Neural progenitor cell (in vitro differentiated cells): Measurements from ENCODE around the gene DAAM2. TPM values are rescaled to one million over a fixed set of nuclear protein-coding genes. Genes with fewer than 3 reads are reported as not detected.

Experiments
- DNase-seq: peaks from one replicate; pipeline ENCODE4 v3.0.0-alpha.2; 2016; ENCODE audit warnings: low spot score
- H2AFZ ChIP-seq: fragments of 200-600 bp; sonication (generic); replicated peaks from 2 replicates; pipeline ENCODE4 v1.6.1; 2016; ENCODE audit warnings: antibody characterized with exemption
- H3F3A ChIP-seq: fragments of 200-600 bp; sonication (generic); 2 replicates; pipeline ENCODE4 v1.6.1; 2016; ENCODE audit warnings: antibody characterized with exemption, low read depth
- H3K27ac ChIP-seq: fragments of 200-600 bp; sonication (generic); 2 replicates; pipeline ENCODE4 v1.5.1; 2016; ENCODE audit warnings: mild to moderate bottlenecking
- H3K27me3 ChIP-seq: fragments of 200-600 bp; sonication (generic); 2 replicates; pipeline ENCODE4 v1.6.1; 2016; ENCODE audit warnings: mild to moderate bottlenecking, moderate library complexity
- H3K36me3 ChIP-seq: fragments of 200-600 bp; sonication (generic); 2 replicates; pipeline ENCODE4 v1.5.1; 2016
- H3K4me1 ChIP-seq: fragments of 200-600 bp; sonication (generic); 2 replicates; pipeline ENCODE4 v1.6.1; 2016; ENCODE audit warnings: mixed run types
- H3K4me2 ChIP-seq: fragments of 200-600 bp; sonication (generic); 2 replicates; pipeline ENCODE4 v1.6.1; 2016
- H3K4me3 ChIP-seq: fragments of 200-600 bp; sonication (generic); 2 replicates; pipeline ENCODE4 v1.5.1; 2016
- H3K79me2 ChIP-seq: fragments of 200-600 bp; sonication (generic); 2 replicates; pipeline ENCODE4 v1.6.1; 2016; ENCODE audit warnings: low read depth
- H3K9ac ChIP-seq: fragments of 200-600 bp; sonication (generic); 2 replicates; pipeline ENCODE4 v1.6.1; 2016
- H3K9me3 ChIP-seq: fragments of 200-600 bp; sonication (generic); 2 replicates; pipeline ENCODE4 v1.5.1; 2016; ENCODE audit warnings: low read depth
- H4K20me1 ChIP-seq: fragments of 200-600 bp; sonication (generic); 2 replicates; pipeline ENCODE4 v1.6.1; 2016; ENCODE audit warnings: low read depth
- H3K27ac Mint-ChIP-seq: 3 replicates; pipeline ENCODE4 v1.8.0; 2021; ENCODE audit warnings: mixed read lengths
- H3K27me3 Mint-ChIP-seq: 2 replicates; pipeline ENCODE4 v1.8.0; 2022; ENCODE audit warnings: low read depth, mild to moderate bottlenecking, inconsistent platforms, moderate library complexity, mixed read lengths; ENCODE audit not compliant: insufficient read depth
- H3K36me3 Mint-ChIP-seq: 3 replicates; pipeline ENCODE4 v1.8.0; 2021; ENCODE audit warnings: mixed read lengths
- H3K4me1 Mint-ChIP-seq: 3 replicates; pipeline ENCODE4 v1.8.0; 2021; ENCODE audit warnings: mixed read lengths
- H3K4me3 Mint-ChIP-seq: 3 replicates; pipeline ENCODE4 v1.8.0; 2021; ENCODE audit warnings: mild to moderate bottlenecking, moderate library complexity, mixed read lengths
- H3K9me3 Mint-ChIP-seq: 3 replicates; pipeline ENCODE4 v1.8.0; 2020; ENCODE audit warnings: mixed read lengths
- CTCF ChIP-seq: fragments of 200-600 bp; sonication (generic); IDR thresholded peaks from 2 replicates; pipeline ENCODE4 v1.5.1; 2017; ENCODE audit warnings: antibody characterized with exemption, mild to moderate bottlenecking
- EZH2 ChIP-seq: fragments of 200-600 bp; sonication (generic); IDR thresholded peaks from 2 replicates; pipeline ENCODE4 v1.6.1; 2017; ENCODE audit warnings: antibody characterized with exemption, mild to moderate bottlenecking, moderate library complexity
- EZH2phosphoT487 ChIP-seq: fragments of 200-600 bp; sonication (generic); IDR thresholded peaks from 2 replicates; pipeline ENCODE4 v1.6.1; 2017; ENCODE audit warnings: antibody characterized with exemption
- total RNA-seq: library from RNA; depleted of rRNA; stranded (reverse); fragments of >200 nt; gene quantifications from 2 replicates; pipeline ENCODE4 v1.2.3, GENCODE V29; 2015; ENCODE audit warnings: low replicate concordance

Gene DAAM2
- total RNA-seq, 1 donor from 2014 or later = 2.1 TPM

GRCh38 chr6:39870950-39871349, 78.8 kb downstream of the DAAM2 start:
- Mint-ChIP-seq H3K27ac (no peak overlapping the region), H3K36me3 (peaks cover 3% of the 10 kb centered on the region), H3K9me3 (peaks cover 2% of the 10 kb centered on the region), H3K27me3 (peaks cover 2% of the 10 kb centered on the region), H3K4me3 (no peak overlapping the region), H3K4me1 (no peaks in the 10 kb centered on the region)
- no peak for TF ChIP-seq EZH2phosphoT487
- TF ChIP-seq CTCF = no peak
- no peak for TF ChIP-seq EZH2
- DNase-seq = no peak
- H3K27ac ChIP-seq = no peak overlapping the region
- H4K20me1 ChIP-seq = no peaks in the 10 kb centered on the region
- no peaks in the 10 kb centered on the region for H3K9me3 ChIP-seq
- no peak overlapping the region for H3K9ac ChIP-seq
- no peaks in the 10 kb centered on the region for H3K27me3 ChIP-seq
- no peaks in the 10 kb centered on the region for H3K4me1 ChIP-seq
- H2AFZ ChIP-seq = no peak overlapping the region
- H3K4me3 ChIP-seq = no peak overlapping the region
- H3K36me3 ChIP-seq = no peaks in the 10 kb centered on the region
- no peaks in the 10 kb centered on the region for H3K79me2 ChIP-seq
- no peak overlapping the region for H3K4me2 ChIP-seq
- no peaks in the 10 kb centered on the region for H3F3A ChIP-seq

DNA sequence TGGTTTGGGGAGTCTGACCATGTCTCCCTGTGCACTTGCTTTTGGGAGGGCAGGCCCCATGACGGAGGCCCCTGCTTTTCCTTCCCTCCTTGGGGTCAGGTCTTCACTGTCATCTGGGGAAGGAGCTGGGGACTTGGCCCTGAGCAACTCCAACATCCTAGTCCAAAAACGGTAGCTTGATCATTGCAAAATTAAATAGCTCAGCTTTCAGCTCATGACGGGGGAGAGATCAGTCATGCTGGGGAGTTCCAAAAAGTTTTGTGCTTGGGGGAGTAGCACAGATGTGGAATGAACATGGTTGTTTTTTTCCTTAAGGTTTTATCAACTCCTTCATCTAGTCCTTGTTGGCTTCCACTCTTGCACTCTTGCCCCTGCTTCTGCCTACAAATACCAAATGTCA, 81.3 kb downstream of the DAAM2 start:
- no peaks in the 10 kb centered on the region for H3K27me3 ChIP-seq
- no peak overlapping the region for H3K9ac ChIP-seq
- H3K4me3 ChIP-seq = no peak overlapping the region
- H3K27me3 Mint-ChIP-seq = no peaks in the 10 kb centered on the region
- H3F3A ChIP-seq = no peaks in the 10 kb centered on the region
- no peak overlapping the region for H3K27ac Mint-ChIP-seq
- H3K79me2 ChIP-seq = no peaks in the 10 kb centered on the region
- peaks cover 3% of the 10 kb centered on the region for H3K36me3 Mint-ChIP-seq
- no peak overlapping the region for H3K4me2 ChIP-seq
- peaks cover 2% of the 10 kb centered on the region for H3K9me3 Mint-ChIP-seq
- no peak overlapping the region for H3K27ac ChIP-seq
- no peaks in the 10 kb centered on the region for H3K9me3 ChIP-seq
- no peaks in the 10 kb centered on the region for H4K20me1 ChIP-seq
- no peaks in the 10 kb centered on the region for H3K4me1 ChIP-seq
- peaks cover 3% of the 10 kb centered on the region for H3K4me1 Mint-ChIP-seq
- DNase-seq = no peak
- TF ChIP-seq CTCF (no peak), EZH2phosphoT487 (no peak), EZH2 (no peak)
- no peaks in the 10 kb centered on the region for H3K36me3 ChIP-seq
- no peak overlapping the region for H2AFZ ChIP-seq
- H3K4me3 Mint-ChIP-seq = no peak overlapping the region

DNA sequence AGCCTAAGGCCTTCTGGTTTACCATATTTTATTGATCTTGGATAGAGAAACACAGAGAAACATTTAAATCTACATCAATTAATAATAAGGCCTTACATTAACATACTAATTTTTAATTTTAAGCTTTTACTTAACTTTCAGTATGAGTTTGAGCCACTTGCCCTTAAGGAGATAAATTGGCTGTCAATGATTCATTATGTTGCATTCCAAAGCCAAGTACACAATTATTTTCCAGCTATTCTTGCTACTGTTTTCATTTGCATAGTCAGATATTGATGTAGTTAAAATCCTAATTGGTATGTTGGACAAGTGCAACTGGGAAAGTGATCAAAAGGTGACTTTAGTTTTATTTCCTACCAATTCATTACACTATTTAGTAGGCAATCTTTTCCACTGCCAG, 83.9 kb downstream of the DAAM2 start:
- H3K27ac Mint-ChIP-seq = no peak overlapping the region
- no peak for DNase-seq
- no peaks in the 10 kb centered on the region for H3K9me3 Mint-ChIP-seq
- peaks cover 3% of the 10 kb centered on the region for H3K4me1 Mint-ChIP-seq
- no peak overlapping the region for H3K27ac ChIP-seq
- H3K27me3 Mint-ChIP-seq = peaks cover 2% of the 10 kb centered on the region
- TF ChIP-seq CTCF = no peak
- TF ChIP-seq EZH2 = no peak
- TF ChIP-seq EZH2phosphoT487 = no peak
- H3K27me3 ChIP-seq = no peaks in the 10 kb centered on the region
- no peaks in the 10 kb centered on the region for H4K20me1 ChIP-seq
- no peaks in the 10 kb centered on the region for H3K79me2 ChIP-seq
- H3K4me3 Mint-ChIP-seq = no peak overlapping the region
- H3K36me3 Mint-ChIP-seq = no peaks in the 10 kb centered on the region
- H3K9me3 ChIP-seq = no peaks in the 10 kb centered on the region
- H2AFZ ChIP-seq = no peak overlapping the region
- no peak overlapping the region for H3K4me3 ChIP-seq
- no peak overlapping the region for H3K4me2 ChIP-seq
- no peaks in the 10 kb centered on the region for H3K36me3 ChIP-seq
- H3K4me1 ChIP-seq = no peaks in the 10 kb centered on the region
- no peak overlapping the region for H3K9ac ChIP-seq
- H3F3A ChIP-seq = no peaks in the 10 kb centered on the region
